GM20000 (cell line): ENCODE data around the gene NOL11.
"Not testable (repeated sequence)": the region's sequence is repeated elsewhere in the genome, so short reads cannot be mapped to it uniquely, and the experiment has no call there.

Experiments
- DNase-seq: peaks from one replicate; pipeline ENCODE4 v3.0.0; 2012; ENCODE audit warnings: low spot score
- TF ChIP-seq, protein P1 (sequence below): IDR thresholded peaks from 2 replicates; pipeline ENCODE4 v1.5.1; 2012; ENCODE audit warnings: mild to moderate bottlenecking, control low read depth; ENCODE audit errors: extremely low read depth, missing control alignments

NOL11 gene

DNA sequence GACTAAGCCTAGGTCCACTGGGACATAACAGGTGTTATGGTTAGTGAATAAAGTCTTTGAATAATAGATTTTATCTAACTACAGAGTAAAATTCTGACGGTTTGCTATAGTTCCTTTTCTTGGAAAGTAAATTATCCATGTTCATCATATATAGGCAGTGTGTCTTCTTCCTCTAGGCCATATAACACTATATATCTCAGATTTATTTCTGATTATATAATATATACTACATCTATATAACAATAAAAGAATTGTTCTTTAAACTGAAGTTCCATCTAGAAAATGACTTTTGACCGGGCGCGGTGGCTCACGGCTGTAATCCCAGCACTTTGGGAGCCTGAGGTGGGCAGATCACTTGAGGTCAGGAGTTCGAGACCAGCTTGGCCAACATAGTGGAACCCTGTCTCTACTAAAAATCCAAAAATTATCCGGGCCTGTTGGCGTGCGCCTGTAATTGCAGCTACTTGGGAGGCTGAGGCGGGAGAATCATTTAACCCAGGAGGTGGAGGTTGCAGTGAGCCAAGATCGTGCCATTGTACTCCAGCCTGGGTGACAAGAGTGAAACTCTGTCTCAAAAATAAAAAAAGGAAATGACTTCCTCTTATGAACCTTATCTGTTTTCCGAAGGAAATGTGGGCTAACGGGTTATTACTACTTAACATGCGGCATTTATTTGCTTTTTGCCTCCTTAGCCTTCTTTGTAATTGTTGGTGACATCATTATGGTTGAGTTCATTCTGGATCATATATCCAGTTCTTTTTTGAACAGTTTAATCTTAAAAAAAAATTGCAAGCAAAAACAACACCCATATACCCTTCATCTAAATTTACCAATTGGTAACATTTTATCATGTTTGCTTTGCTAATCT, 29.2 kb downstream of the NOL11 start:
- TF ChIP-seq, protein P1, sequence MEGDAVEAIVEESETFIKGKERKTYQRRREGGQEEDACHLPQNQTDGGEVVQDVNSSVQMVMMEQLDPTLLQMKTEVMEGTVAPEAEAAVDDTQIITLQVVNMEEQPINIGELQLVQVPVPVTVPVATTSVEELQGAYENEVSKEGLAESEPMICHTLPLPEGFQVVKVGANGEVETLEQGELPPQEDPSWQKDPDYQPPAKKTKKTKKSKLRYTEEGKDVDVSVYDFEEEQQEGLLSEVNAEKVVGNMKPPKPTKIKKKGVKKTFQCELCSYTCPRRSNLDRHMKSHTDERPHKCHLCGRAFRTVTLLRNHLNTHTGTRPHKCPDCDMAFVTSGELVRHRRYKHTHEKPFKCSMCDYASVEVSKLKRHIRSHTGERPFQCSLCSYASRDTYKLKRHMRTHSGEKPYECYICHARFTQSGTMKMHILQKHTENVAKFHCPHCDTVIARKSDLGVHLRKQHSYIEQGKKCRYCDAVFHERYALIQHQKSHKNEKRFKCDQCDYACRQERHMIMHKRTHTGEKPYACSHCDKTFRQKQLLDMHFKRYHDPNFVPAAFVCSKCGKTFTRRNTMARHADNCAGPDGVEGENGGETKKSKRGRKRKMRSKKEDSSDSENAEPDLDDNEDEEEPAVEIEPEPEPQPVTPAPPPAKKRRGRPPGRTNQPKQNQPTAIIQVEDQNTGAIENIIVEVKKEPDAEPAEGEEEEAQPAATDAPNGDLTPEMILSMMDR = no peak
- DNase-seq = no peak

DNA sequence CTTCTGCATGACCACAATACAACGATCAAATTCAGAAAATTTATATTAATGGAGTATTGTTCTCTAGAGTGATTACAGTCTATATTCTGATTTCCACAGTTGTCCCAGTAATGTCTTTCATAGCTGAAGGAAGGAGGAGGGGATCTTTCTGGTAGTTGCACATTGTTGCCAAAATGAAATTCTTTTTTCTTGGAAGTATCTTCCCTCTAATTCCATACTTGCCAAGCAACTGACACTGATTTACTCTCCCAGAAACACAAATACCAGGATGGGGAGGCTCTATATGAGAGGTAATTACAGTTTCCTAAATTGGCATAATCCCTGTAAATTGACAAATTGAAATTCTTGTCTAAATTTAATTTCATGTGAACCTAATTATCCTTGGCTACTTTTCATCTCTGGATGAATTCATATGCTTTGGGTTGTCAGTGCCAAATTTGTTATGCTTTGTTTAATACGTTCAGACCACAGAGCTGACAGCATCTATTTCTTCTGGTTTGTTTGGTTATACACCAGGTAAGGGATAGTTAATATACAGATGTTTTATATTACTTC, 30.0 kb downstream of the NOL11 start:
- TF ChIP-seq, protein P1 = no peak

GRCh38 chr17:67750067-67750466, 32.3 kb downstream of the NOL11 start:
- DNase-seq = no peak
- TF ChIP-seq, protein P1 = no peak

More for the DNA sequence above, 30.0 kb downstream of the NOL11 start:
- no peak for DNase-seq

DNA sequence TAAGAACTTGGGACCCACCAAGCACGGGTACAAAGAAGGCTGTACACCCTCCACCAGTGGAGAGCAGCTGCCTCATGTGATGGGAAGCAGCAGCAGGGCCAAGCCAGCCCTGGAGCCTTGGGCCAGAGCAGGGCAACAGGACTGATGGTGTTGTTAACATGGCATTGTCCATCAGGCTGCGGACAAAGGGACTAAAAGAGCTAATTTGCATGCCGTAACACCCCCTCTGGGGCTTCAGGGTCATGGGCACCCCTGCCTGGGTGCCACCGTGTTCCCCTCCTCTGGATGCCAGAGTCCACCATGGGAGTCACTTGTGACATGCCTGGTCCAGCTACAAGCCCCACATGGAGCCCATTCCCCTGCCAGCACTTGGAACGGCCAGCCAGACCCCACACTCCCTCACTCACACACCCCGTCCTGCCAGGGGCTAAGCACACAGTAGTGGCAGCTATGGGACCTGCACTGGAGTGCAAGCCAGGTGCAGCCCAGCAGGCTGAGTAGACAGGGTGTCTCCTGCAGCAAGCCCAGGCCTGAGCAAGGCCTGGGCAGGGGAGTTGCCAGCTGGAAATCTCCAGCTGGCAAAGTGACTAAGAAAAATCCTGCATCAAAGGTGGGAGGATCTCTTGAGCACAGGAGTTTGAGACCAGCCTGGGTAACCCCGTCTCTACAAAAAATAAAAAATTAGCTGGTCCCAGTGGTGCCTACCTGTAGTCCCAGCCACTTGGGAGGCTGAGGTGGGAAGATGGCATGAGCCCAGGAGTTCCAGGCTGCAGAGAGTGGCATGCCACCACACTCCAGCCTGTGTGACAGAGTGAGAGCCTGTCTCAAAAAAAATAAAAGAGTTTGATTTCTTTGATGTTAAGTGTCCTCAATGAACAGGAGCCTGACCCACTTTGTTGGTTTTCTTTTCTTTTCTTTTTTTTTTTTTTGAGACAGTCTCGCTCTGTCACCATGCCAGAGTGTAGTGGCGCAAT, 33.7 kb downstream of the NOL11 start:
- TF ChIP-seq, protein P1 = no peak

DNA sequence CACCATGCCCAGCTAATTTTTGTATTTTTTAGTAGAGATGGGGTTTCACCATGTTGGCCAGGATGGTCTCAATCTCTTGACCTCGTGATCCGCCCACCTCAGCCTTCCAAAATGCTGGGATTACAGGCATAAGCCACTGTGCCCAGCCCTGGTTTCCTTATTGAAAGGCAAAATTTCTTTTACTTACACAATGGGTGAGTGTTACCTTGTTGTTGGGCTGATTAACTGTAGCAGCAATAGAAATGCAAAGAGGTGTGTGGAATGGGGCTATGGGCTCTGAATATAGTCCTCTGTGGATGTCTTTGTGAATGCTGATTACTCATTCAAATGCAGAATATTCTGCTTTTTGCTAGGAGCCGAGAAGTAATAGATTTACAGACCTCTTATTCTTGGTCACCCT, 34.4 kb downstream of the NOL11 start:
- DNase-seq = not testable (repeated sequence)

More for the DNA sequence above, 33.7 kb downstream of the NOL11 start:
- no peak for DNase-seq

GRCh38 chr17:67753026-67753425, 35.3 kb downstream of the NOL11 start:
- TF ChIP-seq, protein P1 = no peak
- DNase-seq = no peak

DNA sequence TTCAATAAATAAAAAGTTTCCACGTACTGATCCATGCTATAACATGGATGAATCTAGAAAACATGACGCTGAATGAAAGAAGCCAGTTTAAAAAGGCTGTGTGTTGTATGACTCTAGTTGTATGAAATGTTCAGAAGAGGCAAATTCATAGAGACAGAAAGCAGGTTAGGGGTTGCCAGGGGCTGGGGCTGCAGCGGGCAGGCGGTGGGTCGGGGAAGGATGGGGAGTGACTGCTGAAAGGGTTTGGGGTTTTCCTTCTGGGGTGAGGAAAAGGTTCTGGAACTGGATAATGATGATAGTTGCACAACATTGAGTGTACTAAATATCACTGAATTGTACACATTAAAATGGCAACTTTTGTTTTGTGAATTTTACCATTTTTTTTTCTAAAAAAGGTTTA, 36.3 kb downstream of the NOL11 start:
- no peak for DNase-seq
- TF ChIP-seq, protein P1 = no peak

- not testable (repeated sequence) for DNase-seq
Observed at GRCh38 chr17:67754686-67755085, 37.0 kb downstream of the NOL11 start.

DNA sequence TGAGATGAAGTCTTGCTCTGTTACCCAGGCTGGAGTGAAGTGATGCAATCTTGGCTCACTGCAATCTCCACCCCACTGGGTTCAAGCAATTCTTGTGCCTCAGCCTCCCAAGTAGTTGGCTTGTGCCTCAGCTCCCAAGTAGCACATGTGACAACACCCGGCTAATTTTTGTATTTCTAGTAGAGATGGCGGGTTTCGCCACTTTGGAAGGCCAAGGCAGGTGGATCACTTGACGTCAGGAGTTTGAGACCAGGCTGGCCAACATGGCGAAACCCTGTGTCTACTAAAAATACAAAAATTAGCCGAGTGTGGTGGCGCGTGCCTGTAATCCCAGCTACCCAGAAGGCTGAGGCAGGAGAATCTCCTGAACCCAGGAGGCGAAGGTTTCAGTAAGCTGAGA, 39.0 kb downstream of the NOL11 start:
- DNase-seq = not testable (repeated sequence)
